ENCODE measurements around the gene TSPAN3.

Gene TSPAN3

DNA sequence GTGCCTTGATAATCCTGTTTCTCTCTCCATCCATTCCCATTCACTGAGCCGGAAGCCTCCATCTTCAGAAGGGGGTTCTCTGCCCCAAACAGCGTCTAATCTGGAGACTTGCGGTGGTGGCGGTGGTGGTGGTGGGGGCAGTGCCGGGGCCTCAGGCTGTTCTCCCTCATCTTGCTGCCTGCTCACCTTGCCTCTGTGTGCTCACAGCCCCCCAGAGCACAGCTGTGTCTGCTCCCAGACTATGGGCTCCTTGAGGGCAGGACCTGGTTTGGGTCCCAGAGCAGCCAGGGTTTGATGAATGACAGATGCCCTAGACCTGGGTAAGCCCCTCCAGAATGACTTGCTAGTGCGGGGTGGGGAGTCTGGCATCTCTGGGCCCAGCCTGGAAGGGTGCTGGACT lies 76.4 kb downstream of the TSPAN3 start:
- no peak for DNase-seq (ENCODE audit: extremely low read depth, low read depth)
- TF ChIP-seq, protein P1, sequence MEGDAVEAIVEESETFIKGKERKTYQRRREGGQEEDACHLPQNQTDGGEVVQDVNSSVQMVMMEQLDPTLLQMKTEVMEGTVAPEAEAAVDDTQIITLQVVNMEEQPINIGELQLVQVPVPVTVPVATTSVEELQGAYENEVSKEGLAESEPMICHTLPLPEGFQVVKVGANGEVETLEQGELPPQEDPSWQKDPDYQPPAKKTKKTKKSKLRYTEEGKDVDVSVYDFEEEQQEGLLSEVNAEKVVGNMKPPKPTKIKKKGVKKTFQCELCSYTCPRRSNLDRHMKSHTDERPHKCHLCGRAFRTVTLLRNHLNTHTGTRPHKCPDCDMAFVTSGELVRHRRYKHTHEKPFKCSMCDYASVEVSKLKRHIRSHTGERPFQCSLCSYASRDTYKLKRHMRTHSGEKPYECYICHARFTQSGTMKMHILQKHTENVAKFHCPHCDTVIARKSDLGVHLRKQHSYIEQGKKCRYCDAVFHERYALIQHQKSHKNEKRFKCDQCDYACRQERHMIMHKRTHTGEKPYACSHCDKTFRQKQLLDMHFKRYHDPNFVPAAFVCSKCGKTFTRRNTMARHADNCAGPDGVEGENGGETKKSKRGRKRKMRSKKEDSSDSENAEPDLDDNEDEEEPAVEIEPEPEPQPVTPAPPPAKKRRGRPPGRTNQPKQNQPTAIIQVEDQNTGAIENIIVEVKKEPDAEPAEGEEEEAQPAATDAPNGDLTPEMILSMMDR (IDR thresholded peaks at IDR 0.05; ENCODE audit: low read depth, low read length): no peak

DNA sequence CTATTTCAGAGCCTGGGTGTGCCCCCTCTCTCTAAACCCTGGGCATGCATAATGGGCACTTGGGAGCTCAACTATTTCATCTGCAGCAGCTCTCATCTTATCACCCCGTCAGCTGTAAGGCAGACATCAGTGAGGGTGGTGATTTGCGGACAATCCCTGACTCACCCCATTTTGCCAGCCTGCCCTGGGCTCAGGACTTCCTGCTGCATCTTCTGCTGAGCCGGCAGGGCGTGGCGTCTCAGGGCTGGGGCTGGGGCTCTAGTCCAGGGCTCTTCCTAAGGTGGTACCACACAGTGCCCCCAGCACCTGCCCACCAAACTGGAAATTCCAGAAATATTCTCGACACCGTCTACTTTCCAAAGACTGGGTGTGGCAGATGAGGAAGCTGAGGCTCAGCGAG lies 76.9 kb downstream of the TSPAN3 start:
- no peak for DNase-seq (ENCODE audit: extremely low read depth, low read depth)
- TF ChIP-seq, protein P1 (IDR thresholded peaks at IDR 0.05; ENCODE audit: low read depth, low read length): no peak

DNA sequence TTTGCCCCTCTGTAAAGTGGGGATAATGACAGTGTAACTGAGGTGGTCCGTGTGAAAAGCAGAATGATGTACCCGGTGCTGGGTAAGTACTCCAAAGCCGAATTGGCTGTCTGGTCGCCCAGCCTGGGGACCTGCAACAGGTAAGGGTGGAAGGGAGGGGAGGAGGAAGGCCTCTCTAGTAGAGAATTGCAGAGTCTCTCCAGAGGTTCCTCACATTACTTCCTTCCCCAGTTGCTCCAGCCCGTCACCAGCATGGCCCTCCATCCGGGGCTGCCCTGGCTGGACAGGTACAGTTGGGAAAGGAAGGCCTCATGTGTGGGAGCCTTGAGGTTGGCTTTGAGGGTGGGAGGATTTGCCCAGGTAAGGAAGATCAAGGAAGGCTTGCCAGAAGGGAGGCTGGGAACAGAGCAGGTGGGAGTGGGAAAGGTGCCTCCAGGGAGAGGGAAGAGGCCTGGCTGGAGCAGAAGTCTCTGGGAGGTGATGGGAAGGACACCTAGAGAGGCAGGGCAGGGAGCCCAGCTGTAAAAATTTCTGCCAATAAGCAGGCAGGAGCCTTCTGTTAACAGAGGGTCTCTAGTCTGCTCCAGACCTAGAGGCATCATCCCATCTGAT lies 77.7 kb downstream of the TSPAN3 start:
- TF ChIP-seq, protein P1 (IDR thresholded peaks at IDR 0.05; ENCODE audit: low read depth, low read length): no peak
- DNase-seq (ENCODE audit: extremely low read depth, low read depth): no peak

DNA sequence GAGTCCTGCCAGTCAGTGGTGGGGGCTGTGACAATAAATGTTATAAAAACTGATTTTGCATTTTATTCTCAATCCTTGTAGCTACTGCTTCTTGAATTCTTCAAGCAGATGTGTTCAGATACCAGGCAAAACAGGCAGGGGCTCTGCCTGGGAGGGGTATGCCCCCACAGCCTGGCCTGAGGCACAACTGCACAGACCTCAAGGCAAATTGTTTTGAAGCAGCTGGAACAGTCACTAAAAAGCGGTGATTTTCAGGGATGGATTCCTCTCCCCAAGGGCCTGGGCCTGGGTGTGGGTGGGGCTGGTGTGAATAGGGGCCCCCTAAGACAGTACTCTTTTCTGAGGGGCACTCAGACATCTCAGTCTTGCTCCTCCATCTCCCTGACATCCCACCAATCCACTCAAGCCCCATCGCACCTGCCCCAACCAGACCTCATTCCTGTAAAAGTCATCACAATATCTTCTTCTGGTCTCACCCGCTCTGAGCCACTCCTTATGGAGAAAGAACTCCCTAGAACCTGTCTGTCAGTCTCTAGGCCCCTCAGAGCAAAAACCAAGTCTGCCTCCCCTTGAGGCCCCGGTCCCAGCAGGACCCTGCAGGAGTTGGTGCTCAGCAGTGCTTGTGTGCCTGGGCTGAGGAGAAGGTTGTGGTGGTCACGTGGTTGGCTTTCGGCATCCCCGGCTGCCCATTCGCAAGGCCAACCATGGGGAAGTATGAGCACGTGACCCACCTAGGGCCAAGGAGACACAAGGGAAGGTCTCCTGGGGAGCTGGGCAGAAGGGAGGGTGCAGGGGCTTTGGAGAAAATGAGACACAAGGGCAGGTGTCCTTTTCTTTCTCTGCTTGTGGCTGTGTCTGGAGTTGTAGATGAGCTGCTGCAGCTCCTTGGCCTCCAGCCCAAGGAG lies 78.9 kb downstream of the TSPAN3 start:
- TF ChIP-seq, protein P1 (IDR thresholded peaks at IDR 0.05; ENCODE audit: low read depth, low read length): no peak
- DNase-seq (ENCODE audit: extremely low read depth, low read depth): no peak

Measured in AG09319 (cell line).